Bone marrow (tissue), 2 donors: ENCODE results near the gene CDC45.
"Not testable (repeated sequence)": the region's sequence is repeated elsewhere in the genome, so short reads cannot be mapped to it uniquely, and the experiment has no call there.

ENCODE experiments used
- DNase-seq, 2 donors: peaks; one replicate each; lab custom pipeline; 2025; lab: John Stamatoyannopoulos, UW

Gene CDC45, protein sequence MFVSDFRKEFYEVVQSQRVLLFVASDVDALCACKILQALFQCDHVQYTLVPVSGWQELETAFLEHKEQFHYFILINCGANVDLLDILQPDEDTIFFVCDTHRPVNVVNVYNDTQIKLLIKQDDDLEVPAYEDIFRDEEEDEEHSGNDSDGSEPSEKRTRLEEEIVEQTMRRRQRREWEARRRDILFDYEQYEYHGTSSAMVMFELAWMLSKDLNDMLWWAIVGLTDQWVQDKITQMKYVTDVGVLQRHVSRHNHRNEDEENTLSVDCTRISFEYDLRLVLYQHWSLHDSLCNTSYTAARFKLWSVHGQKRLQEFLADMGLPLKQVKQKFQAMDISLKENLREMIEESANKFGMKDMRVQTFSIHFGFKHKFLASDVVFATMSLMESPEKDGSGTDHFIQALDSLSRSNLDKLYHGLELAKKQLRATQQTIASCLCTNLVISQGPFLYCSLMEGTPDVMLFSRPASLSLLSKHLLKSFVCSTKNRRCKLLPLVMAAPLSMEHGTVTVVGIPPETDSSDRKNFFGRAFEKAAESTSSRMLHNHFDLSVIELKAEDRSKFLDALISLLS

DNA sequence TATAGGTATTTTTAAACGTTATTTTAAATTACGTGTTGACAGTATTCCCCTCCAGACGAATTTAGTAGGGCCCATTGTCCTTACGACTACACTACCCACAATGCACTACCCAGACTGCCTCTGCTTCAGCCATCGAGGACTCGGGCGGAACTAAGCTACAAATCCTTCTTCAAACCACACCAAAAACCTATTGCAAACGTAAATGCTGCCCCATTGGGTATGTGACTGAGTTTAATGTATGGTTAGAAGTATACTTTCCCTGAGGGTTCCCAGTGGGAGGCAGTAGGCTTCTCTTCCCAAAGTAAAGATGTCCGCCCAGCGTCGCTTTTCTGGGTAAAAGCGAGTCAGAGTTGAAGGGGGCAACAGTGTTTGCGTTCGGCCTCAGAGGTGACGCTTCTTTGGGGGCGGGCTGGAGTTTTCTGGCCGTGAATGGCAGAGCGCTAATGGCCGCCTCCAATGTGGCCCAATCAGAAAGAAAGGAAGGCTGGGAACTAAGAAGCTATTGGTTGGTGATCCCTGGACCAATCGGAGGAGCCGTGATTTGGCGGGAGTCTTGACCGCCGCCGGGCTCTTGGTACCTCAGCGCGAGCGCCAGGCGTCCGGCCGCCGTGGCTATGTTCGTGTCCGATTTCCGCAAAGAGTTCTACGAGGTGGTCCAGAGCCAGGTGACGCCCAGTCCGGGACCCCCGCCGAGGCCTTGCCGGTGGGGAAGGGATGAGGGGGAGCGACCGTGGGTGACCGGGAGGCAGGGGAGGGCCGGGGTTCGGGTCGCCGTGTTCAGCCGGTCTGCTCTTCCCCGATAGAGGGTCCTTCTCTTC, at the start of gene CDC45:
Gene CDC45, plus strand, starts transcription at position 566 of the 818 bp plus-strand sequence. Its CDS starts 49 bp downstream, at position 615.
- peak; percentile 85 to 99 for DNase-seq

DNA sequence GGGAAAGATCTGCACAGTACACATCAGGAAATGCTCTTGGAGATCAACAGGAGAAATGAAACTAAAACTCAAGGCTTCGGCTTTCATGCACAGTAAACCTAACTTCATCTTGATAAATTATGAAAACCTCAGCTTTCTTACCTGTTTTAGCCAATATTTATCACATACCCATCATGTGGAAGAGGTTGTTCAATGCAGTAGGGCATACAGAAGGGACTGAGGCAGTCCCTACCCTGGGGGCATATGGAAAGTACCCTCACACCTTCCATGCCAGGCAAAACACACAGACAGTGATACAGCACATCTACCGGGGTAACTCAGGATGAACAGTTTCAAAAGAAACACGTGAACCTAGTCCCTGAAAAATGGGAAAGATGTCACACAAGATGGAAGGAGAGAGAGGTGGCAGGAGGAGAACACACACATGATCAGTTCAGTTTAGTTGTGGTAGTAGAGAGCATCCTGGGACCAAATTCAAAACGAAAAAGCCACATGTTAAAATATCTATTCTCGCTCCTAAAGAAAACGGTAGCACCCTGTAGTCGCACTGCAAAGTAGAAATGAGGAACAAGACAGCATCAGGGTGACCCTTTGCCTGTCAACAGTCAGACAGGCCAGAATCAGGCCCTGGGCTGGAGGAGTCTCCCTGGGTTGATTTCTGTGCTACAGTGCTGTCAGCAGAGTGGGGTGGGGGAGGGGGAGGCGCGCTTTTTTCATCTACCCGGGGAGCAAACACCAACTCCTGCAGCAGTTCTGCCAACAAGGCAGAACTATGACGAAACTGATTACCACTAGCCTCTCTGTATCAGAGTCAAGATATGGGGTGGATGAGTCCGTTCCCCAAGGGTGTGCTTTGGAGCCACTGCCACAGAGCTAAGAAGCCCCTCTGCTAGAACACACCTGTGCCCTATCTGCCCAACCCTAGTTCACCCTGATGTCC, 49.5 kb upstream of the CDC45 start:
- peak in 1 of 2 donors; percentile 14 for DNase-seq

DNA sequence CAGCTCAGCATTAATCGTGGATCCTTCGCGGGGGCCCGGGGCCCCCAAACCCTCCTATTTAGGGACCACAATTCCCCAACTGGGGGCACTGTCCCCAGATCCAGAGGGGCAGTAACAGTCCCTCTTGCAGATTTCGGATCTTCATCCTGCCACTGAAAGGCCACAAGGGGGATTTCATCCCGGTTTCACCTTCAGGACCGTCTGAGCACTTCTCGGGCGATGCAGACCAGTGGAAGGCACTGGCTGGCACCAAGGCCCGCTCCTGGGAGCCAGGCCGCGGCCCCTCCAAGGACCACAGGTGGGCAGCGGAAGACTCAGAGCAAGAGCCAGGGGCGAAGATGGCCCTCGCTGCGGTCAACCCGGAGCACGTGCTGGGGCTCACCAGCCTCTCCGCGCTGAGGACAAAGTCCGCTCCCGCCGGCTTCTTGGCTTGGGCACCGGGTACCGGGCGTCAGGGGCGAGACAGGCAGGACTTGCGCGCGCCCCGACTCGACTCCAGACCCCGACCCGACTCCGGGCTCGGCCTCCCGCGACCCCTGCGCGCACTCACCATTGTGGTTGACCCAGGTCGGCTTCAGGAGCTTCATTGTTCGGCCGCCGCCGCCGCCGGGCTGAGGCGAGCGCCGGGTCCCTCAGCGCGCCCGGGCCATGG, 48.7 kb upstream of the CDC45 start:
- peak in 1 of 2 donors; percentile 28 for DNase-seq

DNA sequence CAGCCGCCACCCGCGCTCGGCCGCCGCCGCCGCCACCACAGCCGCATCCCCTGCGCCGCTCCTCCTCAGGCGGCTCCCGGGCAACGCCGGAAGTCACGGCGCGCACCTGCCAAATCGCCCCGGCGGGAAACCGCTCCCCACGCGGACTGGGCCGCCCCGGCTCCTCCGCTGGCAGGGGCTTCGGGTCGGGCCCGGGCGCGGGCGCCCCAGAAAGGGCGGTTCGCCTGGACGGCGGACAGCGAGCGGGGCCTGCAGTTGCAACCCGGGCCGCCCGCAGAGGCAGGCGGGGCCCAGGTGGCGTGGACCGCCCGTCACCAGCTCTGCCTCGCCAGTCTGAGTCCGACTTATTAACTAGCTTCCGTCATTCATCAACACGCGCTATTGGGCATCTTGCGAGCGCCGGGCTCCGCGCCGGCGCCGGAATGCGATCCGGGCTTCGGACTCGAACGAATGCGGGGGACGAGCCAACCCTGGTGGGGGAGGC, 48.0 kb upstream of the CDC45 start, which contains the start of gene HIRA:
Gene HIRA, minus strand, starts transcription at position 85 of the 484 bp plus-strand sequence. CDS start 257 bp downstream, outside the sequence.
- DNase-seq, result peak; percentile 23 to 86

DNA sequence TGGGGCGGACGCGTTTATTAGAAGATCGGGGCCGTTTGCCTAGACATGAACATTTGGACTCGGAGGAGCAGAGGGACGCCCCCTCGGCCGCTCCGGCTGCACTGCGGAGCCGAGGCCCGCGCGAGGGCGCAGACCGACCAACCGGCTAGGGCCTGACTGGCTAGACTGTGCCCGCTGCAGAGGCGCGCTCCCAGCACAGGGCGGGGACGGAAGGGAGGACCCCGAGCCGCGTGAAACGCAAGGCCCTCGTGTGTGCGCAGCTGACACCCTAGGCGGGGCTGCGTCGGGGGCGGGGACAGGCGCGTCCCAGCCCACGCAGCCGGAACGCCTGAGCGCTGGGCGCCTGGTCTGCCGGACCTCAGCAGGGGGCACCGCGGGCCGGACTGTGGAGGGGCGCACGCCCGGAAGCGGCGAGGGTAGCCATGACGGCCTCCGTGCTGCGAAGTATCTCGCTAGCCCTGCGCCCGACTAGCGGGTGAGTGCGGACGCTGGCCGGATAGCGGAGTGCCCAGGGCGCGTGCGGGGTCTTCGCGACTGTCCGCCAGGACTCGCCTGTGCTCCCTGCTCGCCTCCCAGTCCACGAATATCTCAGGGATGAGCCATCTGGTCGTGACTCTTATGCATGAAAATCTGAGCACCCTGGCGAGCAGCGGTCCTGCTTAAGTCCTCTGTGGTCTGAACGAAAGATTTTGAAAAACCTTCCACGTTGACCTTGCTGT, 47.4 kb upstream of the CDC45 start, which contains the start of gene MRPL40:
Gene MRPL40, plus strand, starts transcription at position 413 of the 719 bp plus-strand sequence. Its CDS starts 10 bp downstream, at position 423.
- peak; percentile 72 to 79 for DNase-seq

DNA sequence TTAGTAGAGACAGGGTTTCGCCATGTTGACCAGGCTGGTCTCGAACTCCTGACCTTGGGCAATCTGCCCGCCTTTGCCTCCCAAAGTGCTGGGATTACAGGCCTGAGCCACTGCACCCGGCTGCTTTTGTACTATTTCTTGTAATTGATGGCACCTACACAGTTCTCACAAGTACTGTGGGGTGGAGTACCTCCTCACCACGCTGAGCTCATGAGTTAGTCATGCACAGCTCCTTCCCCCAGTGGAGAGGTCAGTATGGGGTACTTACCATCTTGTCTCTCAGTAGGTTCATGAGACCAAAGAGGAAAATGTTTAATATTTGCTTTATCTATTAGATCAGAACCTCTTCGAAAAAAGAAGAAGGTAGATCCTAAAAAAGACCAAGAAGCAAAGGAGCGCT, 45.3 kb upstream of the CDC45 start:
- DNase-seq, result no peak

DNA sequence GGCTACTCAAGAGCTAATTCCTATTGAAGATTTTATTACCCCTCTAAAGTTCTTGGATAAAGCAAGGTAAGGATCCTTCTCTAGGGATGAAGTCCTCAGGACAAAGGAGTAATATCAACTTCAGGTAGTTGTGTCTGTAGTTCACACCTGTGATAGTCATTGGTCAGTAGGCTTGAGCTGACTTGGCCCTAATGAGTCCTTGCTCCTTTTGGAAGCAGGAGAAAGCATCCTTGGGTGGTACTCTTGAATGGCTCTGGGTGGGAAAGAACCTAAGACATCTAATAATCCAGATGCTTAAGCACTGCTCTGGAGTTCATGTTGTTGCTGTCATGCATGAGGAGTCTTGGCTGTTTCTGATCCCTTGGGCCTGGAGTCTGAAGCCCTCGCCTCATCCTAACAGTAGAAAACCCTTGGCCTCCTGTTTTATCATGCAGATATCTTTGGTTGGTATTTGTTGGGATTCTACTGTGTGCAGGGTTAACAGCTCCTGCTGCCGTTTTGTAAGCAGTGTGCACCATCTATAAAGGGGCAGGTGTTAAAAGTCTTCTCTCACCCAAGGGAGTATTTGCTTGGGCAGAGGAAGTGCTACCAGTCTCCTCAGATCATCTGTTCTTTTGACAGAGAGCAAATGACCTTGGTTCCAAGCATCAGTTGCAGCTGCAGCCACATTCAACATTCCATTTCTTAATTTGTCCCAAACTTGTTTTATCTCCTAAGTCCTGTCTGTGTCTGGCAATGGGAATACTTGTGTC, 44.7 kb upstream of the CDC45 start:
- no peak for DNase-seq

DNA sequence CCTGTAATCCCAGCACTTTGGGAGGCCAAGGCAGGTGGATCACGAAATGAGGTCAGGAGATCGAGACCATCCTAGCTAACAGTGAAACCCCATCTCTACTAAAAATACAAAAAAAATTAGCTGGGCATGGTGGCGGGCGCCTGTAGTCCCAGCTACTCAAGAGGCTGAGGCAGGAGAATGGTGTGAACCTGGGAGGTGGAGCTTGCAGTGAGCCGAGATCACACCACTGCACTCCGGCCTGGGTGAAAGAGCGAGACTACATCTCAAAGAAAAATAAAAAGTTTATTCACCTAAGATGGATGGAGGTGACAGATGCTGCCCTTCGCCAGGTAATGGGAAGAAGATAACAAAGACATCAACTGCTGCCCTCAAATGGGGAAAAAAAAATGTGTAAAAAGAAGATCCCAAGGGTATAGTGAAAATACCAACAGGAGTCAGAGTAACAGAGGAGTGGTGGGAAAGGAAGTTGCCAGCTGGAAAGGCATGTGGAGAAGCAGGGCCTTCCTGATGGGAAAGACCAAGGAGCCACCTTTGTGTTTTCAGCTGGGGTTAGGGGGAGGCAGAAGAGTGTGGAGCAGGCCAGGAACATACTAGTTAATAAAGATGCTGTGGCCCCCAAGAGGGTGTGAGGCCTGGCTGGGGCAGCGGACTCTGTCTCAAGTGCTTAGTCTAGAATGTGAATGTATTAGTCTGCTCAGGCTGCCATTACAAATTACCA, 43.1 kb upstream of the CDC45 start:
- not testable (repeated sequence) for DNase-seq

DNA sequence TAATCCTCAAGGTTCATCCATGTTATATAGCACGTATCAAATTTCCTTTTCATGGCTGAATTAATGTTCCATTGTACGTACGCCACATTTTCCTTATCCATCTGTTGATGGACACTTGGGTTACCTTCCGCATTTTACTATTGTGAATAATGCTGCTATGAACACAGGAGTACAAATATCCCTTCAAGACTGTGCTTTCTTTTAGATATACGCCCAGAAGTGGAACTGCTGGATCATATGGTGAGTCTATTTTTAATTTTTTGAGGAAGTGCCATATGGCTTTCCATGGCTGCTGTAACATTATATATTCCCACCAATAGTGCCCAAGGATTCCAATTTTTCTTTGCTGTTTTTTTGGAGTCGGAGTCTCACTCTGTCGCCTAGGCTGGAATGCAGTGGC, 41.4 kb upstream of the CDC45 start:
- no peak for DNase-seq

DNA sequence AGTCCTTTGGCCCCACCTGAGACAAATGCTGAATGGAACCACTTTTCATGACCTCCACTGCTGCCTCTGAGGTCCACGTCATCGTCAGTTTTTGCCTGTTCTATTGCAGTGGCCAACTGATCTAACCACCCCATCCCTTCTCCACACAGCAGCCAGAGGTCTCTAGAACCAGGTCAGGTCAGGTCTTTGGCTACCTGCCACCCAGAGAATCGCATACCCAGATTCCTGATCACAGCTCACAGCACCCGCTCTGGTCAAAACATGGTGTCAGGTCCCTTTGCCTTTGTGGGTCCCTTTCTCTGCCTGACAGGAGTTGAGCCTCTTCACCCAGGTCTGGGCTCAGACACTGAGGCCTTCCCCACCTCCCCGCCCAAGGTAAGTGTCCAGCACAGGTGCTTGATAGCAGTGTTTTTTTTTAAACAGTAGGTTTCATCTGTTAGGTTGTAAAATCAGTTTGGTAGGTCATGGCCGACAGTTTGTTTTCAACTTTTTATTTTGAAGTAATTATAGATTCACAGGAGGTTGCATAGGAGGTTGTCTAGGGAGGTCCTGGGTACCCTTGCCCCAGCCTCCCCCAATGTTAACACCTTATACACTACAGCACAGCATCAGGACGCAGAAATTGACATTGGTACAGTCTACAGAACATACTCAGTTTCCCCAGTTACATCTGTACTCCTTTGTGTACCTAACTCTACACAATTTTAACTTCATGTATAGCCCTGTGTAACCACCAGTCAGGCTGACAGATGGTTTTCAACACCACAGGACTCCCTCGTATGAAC, 39.1 kb upstream of the CDC45 start:
- no peak for DNase-seq

DNA sequence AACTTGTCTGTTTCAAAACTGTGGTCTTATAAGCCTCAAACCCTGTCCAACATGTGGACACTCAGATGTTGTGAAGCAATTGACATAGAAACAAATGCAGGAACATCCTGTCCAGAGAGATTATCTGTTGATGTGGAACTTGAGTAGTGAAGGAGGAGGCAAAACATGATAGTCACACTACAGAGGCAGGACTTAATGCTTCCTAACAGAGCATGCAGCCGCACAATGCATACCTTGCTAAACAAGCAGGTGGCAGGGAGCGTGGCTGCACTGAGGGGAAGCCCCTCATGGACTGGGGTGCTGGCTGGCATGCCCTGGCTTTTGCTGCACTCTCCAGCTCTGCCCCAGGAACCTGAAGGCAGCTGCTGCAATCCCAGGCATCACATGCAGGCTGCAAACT, 37.6 kb upstream of the CDC45 start:
- no peak for DNase-seq

DNA sequence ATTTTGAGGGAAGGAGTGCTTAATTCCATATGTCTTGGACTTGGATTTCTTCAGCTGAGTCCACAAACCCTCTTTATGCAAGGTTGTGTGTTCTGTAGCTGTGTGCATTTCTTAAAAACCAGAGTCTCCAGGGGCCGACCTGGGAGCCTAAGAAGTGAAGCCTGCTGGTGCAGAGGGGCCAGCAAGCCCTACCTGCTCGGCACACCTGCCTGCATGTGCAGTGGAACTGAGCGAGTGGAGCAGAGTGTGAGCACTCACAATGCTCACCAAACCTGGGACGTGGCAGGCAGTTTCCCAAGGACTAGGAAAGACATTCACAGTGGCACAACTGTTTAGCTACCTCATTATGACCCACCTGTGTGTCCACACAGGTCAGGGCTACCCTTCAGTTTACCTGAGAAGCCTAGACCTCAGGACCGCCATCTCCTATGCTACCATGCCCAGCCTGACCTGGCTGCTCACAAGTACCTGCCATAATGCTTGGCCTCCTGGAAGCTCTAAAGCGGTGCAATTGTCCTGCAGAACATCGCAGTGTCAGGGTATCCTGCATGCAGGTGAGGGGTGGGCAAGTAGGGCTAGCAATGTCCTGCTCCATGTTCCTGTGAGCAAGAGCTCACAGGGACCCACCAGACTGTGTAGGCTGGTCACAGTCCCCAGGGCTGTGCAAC, 36.0 kb upstream of the CDC45 start:
- DNase-seq, result no peak

DNA sequence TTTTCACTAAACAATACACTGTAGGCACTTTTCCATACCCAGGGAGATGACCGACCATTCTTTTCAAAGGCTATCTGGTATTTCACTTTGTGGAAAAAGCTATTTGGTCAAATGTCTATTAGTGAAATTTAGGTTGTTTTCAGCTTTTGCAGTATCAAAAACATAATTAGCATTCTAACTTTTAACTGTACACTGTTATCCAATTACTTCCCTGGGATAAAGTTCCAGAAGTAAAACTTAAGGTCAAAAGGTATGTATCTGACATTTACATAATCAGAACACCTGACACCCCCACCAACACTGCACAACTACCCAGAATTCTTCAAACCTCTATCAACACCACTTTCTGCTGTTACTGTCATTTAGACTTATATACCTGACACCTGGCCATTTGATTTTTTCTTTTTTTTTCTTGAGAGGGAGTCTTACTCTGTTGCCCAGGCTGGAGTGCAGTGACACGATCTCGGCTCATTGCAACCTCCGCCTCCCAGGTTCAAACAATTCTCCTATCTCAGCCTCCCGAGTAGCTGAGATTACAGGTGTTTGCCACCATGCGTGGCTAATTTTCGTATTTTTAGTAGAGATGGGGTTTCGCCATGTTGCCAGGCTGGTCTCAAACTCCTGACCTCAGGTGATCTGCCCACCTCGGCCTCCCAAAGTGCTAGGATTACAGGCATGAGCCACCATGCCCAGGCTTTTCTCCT, 34.3 kb upstream of the CDC45 start:
- DNase-seq, result not testable (repeated sequence)

DNA sequence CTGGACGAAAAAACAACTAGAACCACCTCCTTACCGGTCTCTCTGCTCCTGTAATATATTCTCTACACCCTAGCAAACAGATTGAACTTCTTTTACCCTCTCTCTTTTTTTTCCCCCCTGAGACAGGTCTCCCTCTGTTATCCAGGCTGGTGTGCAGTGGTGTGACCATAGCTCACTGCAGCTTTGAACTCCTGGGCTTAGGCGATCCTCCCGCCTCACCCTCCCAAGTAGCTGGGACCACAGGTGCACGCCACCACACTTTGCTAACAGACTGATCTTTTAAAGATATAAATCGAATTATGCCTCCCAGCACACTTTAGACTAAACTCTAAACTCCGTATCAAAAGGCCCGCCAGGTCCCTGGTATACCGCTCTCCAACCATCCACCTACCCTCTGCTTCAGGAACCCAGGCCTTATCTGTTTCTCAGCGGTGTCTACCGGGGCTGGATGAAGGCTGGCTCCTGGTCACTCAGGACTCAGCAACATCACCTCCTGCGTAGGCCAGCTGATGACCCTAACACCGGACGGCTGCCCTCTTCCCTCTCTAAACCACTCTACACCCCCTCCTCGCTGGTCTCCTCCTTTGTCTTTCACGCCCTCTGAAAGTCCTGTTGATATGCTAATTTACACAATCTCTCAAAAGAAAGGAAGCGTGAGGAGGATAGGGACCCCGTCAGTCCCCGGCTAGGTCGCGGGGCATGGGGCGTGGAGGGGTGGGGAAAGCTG, 33.0 kb upstream of the CDC45 start:
- DNase-seq, result no peak

DNA sequence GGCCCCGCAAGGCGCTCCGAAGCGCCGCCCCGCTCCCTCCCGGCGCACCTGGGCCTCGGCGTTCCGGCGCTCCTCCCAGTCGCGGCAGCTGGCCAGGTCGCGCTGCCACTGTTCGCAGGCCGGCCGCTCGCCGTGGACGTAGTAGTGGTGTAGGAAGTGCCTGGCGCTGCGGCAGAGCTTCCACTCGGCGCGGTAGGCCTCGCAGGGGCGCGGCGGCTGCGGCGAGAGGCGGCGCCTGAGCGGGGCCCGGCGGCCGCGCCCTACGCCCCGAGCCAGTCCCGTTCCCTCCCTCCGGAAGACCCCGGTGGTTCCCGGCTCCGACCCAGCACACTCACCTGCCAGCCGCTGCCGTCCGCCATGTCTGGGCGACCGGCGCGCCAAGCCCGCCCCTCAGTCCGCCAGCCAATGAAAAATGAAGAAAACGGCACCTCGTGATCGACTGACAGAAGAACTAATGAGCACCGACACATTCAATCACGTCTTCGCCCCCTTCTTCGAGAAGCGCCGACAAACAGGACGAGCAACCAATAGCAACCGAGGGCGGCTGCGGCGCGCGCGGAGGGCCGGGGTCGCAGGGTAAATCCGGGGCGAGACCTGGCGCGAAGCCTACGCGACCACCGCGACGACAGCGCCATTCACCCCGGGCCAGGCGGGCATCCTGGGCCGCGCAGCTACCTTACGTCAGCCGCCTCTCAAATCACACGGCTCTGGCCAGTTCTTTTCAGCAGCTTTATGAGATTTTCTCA, 32.2 kb upstream of the CDC45 start, which contains the start of gene C22orf39:
Gene C22orf39, minus strand, starts transcription at position 382 of the 746 bp plus-strand sequence. Its CDS starts 23 bp downstream, at position 359.
- peak; percentile 73 to 87 for DNase-seq
